Dermis microvascular lymphatic vessel endothelial cell (primary cell): ENCODE results near the gene MEGF6. TPM values are rescaled to one million over a fixed set of nuclear protein-coding genes. Genes with fewer than 3 reads are reported as not detected.
"Not testable (repeated sequence)": the region's sequence is repeated elsewhere in the genome, so short reads cannot be mapped to it uniquely, and the experiment has no call there.

Source experiments
- DNase-seq, 2 donors: peaks; one replicate each; pipeline versions ENCODE4 v3.0.0 to v3.0.0-alpha.2; 2010; ENCODE audit warnings: low read depth in 2 of 2
- total RNA-seq: library from RNA; depleted of rRNA; stranded (reverse); fragments of >200 nt; gene quantifications from 2 replicates; pipeline ENCODE4 v1.2.1, GENCODE V29; 2014

The MEGF6 gene
- total RNA-seq, 1 donor from 2014 or later: 69.3 TPM

DNA sequence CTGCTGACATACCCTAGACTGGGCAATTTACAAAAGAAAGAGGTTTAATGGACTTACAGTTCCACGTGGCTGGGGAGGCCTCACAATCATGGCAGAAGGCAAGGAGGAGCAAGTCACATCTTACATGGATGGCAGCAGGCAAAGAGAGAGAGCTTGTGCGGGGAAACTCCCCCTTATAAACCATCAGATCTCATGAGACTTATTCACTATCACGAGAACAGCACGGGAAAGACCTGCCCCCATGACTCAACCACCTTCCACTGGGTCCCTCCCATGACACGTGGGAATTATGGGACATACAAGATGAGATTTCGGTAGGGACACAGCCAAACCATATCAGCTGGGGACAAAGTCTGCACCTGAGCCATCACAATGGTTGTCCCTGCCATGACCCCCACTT lies 35.8 kb downstream of the MEGF6 start:
- DNase-seq: not testable (repeated sequence)

DNA sequence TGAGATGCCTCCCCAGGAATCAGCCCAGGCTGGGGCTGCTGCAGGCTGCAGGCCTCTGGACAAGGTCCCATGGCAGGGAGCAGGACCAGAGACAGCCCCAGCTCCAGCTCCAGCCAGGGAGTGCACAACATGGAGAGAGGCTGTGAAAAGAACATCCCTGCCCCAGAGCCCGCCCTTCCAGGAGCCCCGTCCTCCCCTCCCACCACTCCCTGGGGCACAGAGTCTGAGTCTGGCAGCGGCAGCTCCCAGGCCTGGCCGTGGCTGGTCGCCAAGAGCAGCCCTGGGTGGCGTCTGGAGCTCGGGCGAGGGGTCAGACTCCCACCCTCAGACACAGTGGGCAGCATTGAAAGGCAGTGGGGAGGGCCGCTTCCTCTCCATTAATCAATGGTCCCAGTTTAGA lies 37.8 kb downstream of the MEGF6 start:
- DNase-seq: no peak

DNA sequence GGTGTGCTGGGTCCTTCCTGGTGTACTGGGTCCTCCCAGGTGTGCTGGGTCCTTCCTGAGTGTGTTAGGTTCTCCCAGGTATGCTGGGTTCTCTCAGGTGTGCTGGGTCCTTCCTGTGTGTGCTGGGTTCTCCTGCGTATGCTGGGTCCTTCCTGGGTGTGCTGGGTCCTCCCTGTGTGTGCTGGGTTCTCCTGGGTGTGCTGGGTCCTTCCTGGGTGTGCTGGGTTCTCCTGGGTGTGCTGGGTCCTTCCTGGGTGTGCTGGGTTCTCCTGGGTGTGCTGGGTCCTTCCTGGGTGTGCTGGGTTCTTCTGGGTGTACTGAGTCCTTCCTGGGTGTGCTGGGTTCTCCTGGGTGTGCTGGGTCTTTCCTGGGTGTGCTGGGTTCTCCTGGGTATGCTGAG lies 38.7 kb downstream of the MEGF6 start:
- not testable (repeated sequence) for DNase-seq

DNA sequence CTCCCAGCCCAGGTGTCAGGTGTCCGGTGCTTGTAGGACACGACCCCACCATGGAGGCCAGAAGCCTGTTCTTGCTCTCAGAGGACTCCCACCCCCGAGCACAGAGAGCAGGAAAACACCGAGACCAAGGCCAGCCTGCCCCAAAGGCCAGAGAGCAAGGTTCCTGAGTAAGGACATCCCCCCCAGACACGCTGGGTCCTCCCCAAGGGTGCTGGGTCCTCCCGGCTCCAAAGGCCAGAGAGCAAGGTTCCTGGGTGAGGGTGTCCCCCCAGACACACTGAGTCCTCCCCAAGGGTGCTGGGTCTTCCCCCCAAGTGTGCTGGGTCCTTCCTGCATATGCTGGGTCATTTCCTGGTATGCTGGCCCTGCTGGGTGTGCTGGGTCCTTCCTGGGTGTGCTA lies 40.0 kb downstream of the MEGF6 start:
- no peak for DNase-seq

DNA sequence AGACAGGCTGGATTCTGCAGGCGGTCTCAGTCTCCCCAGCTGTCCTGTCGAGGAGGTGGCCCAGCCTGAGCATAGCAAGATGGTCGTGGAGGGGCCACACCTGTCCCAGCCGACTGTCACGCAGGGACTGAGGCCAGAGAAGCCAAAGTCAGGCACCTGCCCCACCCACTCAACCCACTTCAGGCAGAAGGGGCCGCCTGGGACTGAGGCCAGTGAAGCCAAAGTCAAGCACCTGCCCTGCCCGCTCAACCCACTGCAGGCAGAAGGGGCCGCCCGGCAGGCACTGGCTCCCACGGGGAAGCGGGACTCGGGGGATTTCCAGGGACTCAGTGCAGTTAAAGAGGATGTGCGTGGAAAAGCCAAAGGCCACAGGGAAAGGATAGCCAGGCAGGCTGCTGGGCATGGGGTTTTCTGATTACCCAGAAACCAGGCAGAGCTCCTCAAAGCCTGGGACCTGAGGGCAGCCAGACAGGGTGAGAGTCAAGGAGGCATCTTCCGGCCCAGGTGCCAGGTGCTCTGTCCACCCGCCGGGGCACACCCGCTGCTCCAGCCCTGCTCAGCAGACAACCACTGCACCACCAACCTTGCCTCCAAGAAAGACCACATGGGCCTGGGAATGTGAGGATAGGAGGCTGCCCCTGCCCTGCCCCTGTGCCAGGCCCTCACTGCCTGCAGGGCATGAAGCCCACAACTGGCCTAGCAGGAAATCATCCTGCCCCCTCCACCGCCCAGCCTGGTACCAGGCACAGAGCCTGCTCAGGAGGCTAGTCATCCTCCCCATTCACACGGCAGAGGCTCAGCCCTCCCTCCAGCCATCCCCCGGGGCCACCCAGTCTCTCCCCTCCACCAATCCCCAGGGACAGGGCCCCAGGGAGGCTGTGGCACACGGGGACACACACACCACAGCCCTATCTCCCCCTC lies 41.0 kb downstream of the MEGF6 start:
- DNase-seq: no peak

DNA sequence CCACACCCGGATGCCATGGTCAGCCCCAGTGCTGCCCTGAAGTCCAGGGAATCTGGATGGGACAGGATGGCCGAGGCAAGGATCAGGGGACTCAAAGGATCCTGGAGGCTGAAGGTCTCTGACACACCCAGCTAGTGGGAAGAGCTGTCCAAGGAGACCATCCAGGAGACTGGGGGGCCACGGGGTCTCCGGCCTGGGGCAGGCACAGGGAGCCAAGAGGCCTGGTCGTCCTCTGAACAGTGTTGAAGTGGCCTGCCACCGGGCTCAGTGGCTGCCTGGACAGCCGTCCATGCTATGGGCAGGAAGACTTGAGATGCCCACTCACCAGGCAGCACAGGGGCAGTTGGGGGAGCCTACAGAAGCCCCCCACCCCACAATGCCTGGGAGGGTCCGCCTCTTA lies 41.9 kb downstream of the MEGF6 start:
- no peak for DNase-seq

DNA sequence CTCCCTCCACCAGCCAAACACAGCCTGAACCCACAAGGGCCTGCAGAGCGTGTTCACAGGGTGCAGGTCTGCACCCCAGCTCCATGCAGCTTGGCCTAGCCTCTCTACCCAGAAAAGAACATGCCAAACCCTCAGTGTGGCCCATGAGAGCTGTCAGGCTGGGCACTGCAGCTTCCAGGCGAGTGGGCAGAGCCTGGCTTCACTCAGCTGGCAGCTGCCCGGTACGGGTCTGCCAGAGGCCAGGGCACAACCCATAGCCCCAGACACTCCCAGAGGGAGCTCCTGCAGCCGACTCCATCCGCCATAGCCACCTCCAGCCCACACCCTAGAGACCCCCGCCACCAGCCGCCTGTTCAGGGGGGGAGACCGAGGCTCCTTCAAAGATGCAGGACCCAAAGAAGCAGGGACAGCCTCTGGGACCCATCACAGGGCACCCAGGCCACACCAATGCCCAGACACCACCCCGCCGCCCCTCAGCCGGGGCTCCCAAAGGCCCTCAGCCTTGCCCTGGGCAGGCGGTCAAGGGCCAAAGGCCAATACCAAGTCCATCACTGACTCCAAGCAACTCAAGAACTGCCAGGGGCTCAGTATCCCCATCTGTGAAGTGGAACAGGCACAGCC lies 42.4 kb downstream of the MEGF6 start:
- no peak for DNase-seq

DNA sequence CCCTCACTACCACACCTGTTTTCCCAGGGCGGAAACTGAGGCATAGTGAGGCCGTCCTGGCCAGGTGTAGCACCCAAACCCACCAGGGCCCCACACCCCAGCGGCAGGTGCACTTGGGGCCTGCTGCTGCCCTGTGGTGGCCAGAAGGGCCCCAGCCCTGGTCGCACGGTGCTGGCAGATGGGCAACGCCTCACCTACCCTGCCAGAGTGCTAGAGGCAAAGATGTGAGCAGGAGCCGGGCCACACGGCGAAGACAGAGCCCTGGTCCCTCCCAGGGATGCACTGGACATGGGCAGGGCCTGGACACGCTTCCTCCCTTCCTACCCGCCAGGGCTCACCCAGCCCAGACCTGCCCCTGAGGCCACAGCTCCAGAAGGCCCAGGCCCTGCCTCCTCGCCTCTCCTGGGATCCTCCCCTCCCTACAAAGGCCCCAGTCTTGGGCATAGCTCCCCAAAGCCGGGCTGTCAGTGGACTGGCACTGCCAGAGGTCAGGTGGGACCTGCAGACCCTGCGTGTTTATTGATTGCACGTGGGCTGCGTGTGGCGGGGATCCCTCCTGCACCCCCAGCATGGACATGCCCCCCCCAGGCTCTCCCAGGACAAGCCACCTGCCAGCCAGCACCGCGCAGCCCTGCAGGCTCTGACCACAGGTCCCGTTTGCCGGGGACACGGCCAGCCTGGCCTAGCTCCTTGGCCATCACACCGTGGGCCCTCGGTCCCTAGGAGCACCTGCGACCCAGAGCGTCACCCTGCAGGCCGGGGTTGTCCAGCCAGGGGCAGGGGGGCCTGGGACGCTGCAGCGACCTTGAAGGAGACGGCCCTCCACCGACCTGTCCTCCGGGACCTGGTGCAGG lies 44.1 kb downstream of the MEGF6 start:
- DNase-seq: no peak

DNA sequence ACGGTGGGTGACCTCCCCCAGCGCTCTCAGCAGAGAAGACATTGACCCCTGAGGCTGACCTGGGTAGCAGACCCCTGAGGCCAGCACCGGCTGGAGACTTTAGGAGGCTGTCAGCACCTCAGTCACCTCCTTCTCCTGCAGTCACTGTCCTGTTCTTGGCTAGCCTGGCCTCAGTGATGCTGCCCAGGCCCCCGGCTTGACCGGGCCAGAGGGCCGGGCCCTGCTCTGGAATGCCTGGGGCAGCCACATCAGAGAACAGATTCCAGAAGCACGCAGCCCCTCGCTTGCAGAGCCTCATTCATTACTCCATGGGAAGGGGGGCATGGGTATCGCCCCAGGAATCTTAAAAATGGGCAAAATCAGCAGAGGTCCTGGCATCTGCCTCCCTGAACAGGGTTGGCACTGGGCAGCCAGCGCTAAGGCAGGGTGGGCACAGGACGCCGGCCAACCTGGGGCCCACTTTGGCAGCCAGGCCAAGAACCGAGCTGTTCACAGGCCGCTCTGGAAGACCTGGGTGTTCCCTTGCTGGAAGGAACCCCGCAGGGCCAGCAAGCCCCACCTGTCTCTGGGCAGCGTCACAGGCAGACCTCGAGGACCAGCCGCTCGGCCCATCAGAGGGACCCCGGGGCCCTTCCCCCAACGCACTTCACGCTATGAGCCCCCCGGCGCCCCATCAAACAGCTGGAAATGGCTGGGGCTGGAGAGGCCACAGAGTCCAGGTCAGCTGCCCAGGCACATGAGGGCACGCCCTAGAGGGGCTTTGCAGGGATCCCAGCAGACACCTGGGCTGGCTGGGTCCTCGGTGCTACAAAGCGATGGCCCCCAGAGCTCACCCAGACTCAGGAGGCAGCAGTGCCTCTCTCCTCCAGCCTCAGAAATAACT lies 45.1 kb downstream of the MEGF6 start:
- DNase-seq: no peak

DNA sequence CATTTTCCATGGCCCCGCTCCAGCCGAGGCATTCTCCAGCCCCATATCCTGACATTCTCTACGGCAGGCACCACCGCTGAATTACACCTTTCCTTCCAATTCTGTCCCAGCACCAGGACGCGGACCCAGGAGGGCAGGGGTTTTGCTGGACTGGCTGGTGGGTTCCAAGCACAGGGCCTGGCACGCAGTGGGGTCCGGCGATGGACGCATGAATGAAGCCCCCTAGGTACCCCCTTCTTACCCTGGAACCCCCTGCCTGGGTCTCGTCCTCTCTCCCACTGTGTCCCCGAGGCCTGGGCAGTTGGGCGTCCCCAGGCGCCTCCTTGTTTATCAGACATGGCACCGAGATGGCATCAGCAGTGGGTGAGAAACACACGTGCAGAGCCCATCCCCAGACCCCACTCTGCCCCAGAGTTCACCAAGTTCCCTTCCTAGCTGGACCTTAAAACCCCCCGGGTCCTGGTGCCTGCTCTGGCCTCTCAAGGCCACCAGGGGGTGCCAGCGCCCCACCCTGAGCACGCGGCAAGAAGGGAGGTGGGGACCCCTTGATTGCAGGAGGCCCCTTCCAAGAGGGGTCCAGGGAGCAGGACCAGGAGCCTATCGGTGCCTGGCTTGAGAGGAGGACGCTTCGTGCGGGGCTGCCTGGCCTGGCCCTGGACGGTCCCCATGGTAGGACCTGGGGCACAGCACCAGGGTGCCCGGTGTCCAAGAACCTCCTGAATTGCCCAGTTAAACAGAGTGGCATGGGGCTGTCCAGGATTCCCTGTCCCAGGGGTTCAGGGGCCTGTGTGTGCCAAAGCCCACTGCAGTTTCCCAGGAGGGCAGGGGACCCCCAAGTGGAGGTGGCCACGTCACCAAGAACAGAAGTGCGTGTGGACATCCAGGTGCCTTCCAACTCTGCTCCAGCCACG lies 46.1 kb downstream of the MEGF6 start:
- DNase-seq: peak in 1 of 2 donors; percentile 41

DNA sequence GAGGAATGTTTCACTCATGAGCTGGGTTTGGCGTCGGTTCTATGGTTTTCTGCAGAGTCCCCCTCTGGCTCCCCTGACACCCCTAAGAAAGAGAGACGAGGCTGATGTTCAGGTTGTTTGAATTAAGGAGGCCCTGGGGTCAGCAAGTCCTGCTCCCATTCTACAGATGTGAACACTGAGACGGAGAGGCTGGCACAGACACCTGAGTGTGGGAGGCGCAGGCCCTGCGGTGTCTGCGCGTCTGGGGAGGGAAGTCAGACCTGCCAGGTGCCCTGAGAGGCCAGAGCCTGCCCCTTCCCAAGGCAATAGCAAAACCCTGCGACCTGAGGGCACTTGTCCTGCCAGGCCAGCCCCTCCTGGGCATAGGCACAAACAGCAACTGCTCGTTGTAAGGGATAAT lies 47.7 kb downstream of the MEGF6 start:
- no peak for DNase-seq

DNA sequence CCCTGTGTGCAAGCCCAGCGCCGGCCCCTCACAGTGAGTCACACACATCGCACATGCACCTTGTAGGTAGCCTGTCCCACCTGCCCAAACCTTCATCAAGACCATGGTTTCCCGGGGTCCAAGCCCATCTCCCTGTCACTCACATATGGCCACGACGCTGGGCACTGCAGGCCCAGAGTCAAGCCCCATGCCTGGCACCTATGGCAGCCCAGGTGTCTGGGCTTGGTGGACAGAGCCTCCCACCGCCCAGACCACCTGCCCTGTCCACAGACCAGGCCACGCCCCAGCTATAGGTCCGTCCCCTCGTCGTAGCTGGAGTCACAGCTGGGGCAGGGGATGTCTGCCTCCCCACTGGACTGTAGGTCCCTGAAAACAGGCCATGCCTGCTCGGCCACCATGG lies 48.2 kb downstream of the MEGF6 start:
- DNase-seq: no peak

DNA sequence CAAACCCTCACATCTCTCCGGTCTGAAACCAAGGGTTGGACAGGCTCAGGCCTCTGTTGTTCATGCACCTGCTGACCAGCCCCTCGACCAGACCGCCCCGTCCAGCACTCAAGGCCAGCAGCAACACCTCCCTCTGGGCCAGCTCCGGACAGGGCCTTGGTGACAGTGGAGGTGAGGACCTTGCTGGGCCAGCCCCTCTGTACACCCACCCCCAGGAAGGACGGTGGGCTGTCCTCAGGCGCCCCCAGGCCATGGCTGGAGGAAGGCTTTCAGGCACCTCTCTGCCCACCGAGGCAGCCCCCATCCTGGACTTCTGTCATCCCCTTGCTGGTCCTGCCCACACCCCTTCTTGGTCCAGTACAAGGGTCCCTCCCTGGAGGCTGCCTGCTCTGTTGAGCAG lies 48.6 kb downstream of the MEGF6 start:
- DNase-seq: no peak

DNA sequence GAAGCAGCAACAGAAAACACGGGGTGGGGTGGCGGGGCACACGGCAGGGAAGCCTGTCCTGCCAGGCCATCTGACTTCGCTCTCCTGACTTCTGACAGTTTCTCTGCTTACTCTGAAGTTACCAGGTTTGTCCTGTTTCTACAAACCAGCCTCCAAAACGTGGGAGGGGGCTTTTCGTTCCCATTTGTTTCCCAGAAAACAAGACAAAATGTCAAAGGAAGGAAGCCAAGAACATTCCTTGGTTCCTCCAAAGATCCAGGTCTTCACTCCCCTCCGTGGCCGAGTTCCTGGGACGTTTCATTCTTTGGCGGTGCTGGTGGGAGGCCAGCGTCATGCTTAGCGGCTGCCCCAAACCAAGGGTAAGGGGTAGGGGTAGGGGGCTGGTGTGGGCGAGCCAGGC lies 49.6 kb downstream of the MEGF6 start:
- no peak for DNase-seq

DNA sequence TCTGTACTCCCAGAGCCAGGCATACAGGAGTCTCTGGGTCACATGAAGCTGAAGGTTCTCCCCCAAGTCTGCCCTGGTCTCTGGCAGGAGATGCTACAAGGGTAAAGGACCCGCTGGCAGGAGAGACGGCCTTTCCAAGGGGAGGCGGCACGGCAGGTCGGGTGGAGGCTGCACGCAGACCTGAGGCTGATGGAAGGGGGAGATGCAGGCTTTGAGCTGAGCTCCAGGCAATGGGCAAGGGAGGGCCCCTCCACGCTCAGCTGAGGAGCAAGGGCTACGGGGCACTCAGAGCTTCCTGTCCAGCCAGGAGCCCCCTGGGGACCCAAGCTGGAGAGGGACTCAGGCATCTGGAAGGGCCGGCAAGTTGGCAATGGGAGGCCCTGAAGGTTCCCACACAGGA lies 50.3 kb downstream of the MEGF6 start:
- DNase-seq: no peak

DNA sequence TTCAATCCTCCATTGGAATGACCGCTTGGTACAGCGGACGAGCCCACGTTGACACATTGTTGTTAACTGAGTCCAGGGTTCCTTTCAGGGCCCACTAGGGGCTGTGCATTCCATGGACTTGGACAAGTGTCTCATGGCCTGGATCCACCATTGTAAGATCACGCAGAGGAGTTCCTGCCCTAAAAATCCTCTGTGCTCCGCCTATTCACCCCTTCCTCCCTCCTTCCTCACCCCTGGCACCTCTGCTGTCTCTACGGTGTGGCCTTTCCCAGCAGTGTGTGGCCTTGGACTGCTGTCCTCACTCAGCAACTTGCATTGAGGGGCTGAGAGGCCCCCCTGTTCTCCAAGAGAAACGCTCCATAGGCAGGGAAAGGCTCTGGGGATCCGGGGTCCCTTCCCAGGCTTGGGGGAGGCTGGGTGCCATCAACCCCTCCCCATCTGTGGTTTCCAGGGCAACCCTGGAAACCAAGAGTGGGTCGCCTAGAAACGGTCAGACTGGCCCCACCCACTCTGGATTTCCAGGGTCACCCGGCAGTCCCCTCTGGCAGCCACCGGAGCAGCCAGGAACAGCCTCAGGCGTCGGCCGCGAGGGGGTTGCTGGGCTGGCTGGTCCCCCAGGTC lies 50.9 kb downstream of the MEGF6 start:
- no peak for DNase-seq

DNA sequence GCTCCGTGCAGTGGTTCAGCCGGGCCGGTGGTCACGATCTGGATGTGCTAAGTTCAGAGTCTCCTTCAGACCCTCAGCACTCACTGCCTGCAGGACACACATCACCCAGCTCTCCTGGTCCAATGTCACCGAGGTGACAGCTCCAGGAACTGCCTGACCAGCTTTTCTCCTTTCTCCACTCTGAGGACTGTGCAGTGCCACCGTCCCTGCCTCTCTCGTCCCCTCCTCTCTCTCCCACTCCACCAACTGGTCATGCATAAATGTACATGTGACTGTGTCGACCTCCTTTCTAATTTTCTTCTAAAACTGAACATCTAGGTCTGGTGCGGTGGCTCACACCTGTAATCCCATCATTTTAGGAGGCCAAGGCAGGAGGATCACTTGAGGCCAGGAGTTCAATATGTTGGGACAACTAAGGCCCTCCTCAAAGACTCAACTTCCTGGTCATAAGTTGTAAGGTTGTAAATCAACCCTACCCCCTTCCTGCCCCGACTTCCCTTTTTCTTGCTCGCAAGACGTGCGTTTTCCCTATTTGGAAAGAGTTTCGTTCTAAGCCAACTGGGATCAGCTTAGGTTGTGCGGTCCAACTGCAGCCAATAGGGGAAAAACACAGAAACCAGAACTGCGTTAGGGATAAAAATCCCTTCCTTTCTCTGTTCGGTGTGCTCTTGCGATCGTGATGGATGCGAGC lies 53.1 kb downstream of the MEGF6 start:
- no peak for DNase-seq

DNA sequence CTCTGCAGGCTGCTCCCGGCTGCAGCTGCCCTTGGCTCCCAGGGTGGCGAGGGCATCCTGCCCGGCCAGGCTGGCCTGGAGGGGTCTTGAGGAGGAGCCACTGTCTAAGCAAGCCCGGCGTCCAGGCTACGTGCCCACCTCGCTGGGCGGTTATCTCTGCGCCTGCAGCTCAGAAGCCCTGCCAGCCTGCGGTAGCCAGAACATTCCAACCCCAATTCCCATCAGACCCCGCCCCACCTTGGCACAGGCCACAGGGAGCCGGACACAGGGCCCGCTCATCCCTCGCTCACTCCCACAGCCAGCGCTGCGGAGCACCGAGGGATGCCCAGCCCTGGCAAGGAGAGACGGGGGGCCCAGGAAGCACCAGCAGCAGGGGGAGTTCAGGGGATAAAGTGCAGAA lies 53.9 kb downstream of the MEGF6 start:
- DNase-seq: no peak

DNA sequence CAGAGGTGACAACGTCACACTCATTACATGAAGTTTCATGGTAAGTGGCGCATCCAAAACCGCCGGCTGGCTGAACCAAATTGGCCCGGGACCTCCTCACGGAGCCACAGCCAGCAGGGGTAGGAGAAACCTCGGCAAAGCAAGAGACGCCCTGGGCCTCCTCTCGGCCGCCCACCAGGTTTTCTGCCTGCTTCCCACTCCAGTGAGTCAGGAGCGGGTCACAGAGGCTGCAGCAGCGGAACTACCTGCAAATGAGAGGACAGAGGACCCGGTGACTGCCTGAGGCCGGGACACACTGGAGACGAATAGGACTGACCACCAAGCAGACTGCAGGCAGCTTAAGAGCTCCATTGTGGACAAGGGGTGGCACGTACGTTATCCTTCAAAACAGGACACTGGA lies 55.0 kb downstream of the MEGF6 start:
- no peak for DNase-seq
